HepG2 (cell line): ENCODE measurements around the gene HFM1. TPM values are rescaled to one million over a fixed set of nuclear protein-coding genes. Genes with fewer than 3 reads are reported as not detected.
A peak's percentile ranks its signal among the peaks of the same experiment; 100 is the strongest.

Experiments used
- ATAC-seq: fragments of 200-7000 bp; cut with Tn5 transposase; 3 replicates; pipeline ENCODE4 v1.9.1; 2020; ENCODE audit warnings: mild to moderate bottlenecking, moderate library complexity
- Bru-seq: library from RNA; stranded (reverse); fragments of 400-500 nt; gene quantifications from one replicate; lab custom pipeline; 2021; lab: Mats Ljungman, UMichigan
- BruChase-seq, 2 experiments: library from RNA; stranded (reverse); fragments of 400-500 nt; gene quantifications; one replicate each; lab custom pipeline; 2021; lab: Mats Ljungman, UMichigan
- BruUV-seq: library from RNA; stranded (reverse); fragments of 400-500 nt; replicated peaks from 2 replicates; lab custom pipeline; 2021; lab: Mats Ljungman, UMichigan
- CTCF ChIA-PET: fragments of 300-600 bp; formaldehyde crosslinking; extraction: SDS; loops from one replicate; lab custom pipeline; 2021; ENCODE audit warnings: low total read pairs, inconsistent platforms, low intra/inter-chr PET ratio; lab: Yijun Ruan, JAX
- POLR2A ChIA-PET: fragments of 350-600 bp; sonication (Branson Sonifier 250); formaldehyde crosslinking; loops from one replicate; lab custom pipeline; 2020; ENCODE audit warnings: antibody characterized with exemption, inconsistent platforms; lab: Yijun Ruan, JAX
- DNase-seq: peaks from one replicate; pipeline ENCODE4 v3.0.0-alpha.2; 2015; ENCODE audit warnings: low spot score
- FAIRE-seq: peaks from 3 replicates; lab custom pipeline; 2011; peaks lifted over from hg19 to GRCh38; lab: Jason Lieb, UNC
- H2AFZ ChIP-seq: one replicate; pipeline ENCODE4 v1.6.1; 2011; ENCODE audit warnings: low read length, inconsistent platforms
- H3K27ac ChIP-seq: fragments of 300-600 bp; 3 replicates; pipeline ENCODE4 v1.8.0; 2011; ENCODE audit warnings: mixed run types, mild to moderate bottlenecking, mixed read lengths, low read length, inconsistent platforms; ENCODE audit not compliant: insufficient read depth; ENCODE audit errors: extremely low read length
- H3K27me3 ChIP-seq, 2 experiments: fragments of 200-600 bp in 1 of 2; 2 replicates in 1 of 2; 3 replicates in 1 of 2; pipeline versions ENCODE4 v1.6.0 to v1.8.0; 2011; ENCODE audit warnings: low read length in 2 of 2, mild to moderate bottlenecking in 2 of 2, moderate library complexity in 2 of 2, inconsistent platforms in 1 of 2; ENCODE audit not compliant: insufficient read depth in 2 of 2, control insufficient read depth in 1 of 2
- H3K36me3 ChIP-seq, 2 experiments: fragments of 200-600 bp in 1 of 2; replicated peaks in 1 of 2; 2 replicates in 1 of 2; 3 replicates in 1 of 2; pipeline versions ENCODE4 v1.5.1 to v1.8.0; 2011; ENCODE audit warnings: low read length in 2 of 2, inconsistent platforms in 1 of 2; ENCODE audit not compliant: insufficient read depth in 2 of 2, control insufficient read depth in 1 of 2
- H3K4me1 ChIP-seq: 2 replicates; pipeline ENCODE4 v1.5.1; 2012; ENCODE audit warnings: low read length, inconsistent platforms; ENCODE audit not compliant: insufficient read depth
- H3K4me2 ChIP-seq: 2 replicates; pipeline ENCODE4 v1.6.0; 2011; ENCODE audit warnings: low read depth, low read length, inconsistent platforms
- H3K4me3 ChIP-seq, 3 experiments: fragments of 200-600 bp in 1 of 3; sonication (generic), shearing (Covaris generic) in 1 of 3; replicated peaks in 1 of 3; 2 replicates each; pipeline ENCODE4 v1.5.1; 2011 to 2016; ENCODE audit warnings: low read length in 3 of 3, inconsistent platforms in 2 of 3, low read depth in 2 of 3, mild to moderate bottlenecking in 2 of 3, control low read depth in 1 of 3, mixed read lengths in 1 of 3; ENCODE audit not compliant: insufficient read depth in 1 of 3
- H3K79me2 ChIP-seq: one replicate; pipeline ENCODE4 v1.6.1; 2011; ENCODE audit warnings: low read length, inconsistent platforms; ENCODE audit not compliant: insufficient read depth
- H3K9ac ChIP-seq: 2 replicates; pipeline ENCODE4 v1.6.0; 2011; ENCODE audit warnings: mild to moderate bottlenecking, low read depth, low read length, inconsistent platforms; ENCODE audit not compliant: insufficient read depth
- H3K9me3 ChIP-seq: 2 replicates; pipeline ENCODE4 v1.5.1; 2012; ENCODE audit warnings: mild to moderate bottlenecking, low read length
- H4K20me1 ChIP-seq: 2 replicates; pipeline ENCODE4 v1.6.0; 2011; ENCODE audit warnings: inconsistent platforms, mild to moderate bottlenecking, low read length, moderate library complexity; ENCODE audit not compliant: insufficient read depth
- ETV5 ChIP-seq: IDR thresholded peaks from 2 replicates; pipeline ENCODE4 v1.6.1; 2018; ENCODE audit warnings: missing biosample characterization, missing genetic modification reagents, inconsistent platforms, borderline replicate concordance
- GABPB1 ChIP-seq: IDR thresholded peaks from 2 replicates; pipeline ENCODE4 v1.6.1; 2016; ENCODE audit warnings: mild to moderate bottlenecking, missing genetic modification reagents, moderate library complexity, missing compliant biosample characterization
- MXD3 ChIP-seq: IDR thresholded peaks from 2 replicates; pipeline ENCODE4 v1.6.1; 2016; ENCODE audit warnings: mild to moderate bottlenecking, missing biosample characterization, missing genetic modification reagents
- NONO ChIP-seq, 2 experiments: fragments of 450-650 bp in 1 of 2; sonication (generic) in 1 of 2; formaldehyde crosslinking in 1 of 2; IDR thresholded peaks in 1 of 2; conservative IDR thresholded peaks in 1 of 2; 2 replicates each; pipeline versions ENCODE4 v1.6.1 to v1.8.0; 2017 to 2022; ENCODE audit warnings: mild to moderate bottlenecking in 1 of 2, missing genetic modification reagents in 1 of 2, moderate library complexity in 1 of 2
- POGK ChIP-seq: sonication (generic); formaldehyde crosslinking; conservative IDR thresholded peaks from 2 replicates; pipeline ENCODE4 v1.8.0; 2022; ENCODE audit warnings: mild to moderate bottlenecking, moderate library complexity, missing genetic modification reagents
- SALL1 ChIP-seq: sonication (generic); formaldehyde crosslinking; IDR thresholded peaks from 2 replicates; pipeline ENCODE4 v1.8.0; 2022; ENCODE audit warnings: mild to moderate bottlenecking, missing genetic modification reagents
- SP1 ChIP-seq, 2 experiments: fragments of 450-650 bp in 1 of 2; sonication (generic) in 1 of 2; formaldehyde crosslinking in 1 of 2; IDR thresholded peaks; 2 replicates each; pipeline versions ENCODE4 v1.4.0 to v1.6.1; 2016 to 2020; ENCODE audit warnings: missing genetic modification reagents in 1 of 2
- THAP9 ChIP-seq: sonication (generic); formaldehyde crosslinking; IDR thresholded peaks from 2 replicates; pipeline ENCODE4; 2020; ENCODE audit warnings: missing genetic modification reagents, mild to moderate bottlenecking, borderline replicate concordance
- ZBTB38 ChIP-seq: sonication (generic); formaldehyde crosslinking; IDR thresholded peaks from 2 replicates; pipeline ENCODE4 v1.5.1; 2020; ENCODE audit warnings: mild to moderate bottlenecking, missing genetic modification reagents
- ZNF441 ChIP-seq: sonication (generic); formaldehyde crosslinking; IDR thresholded peaks from 2 replicates; pipeline ENCODE4 v1.7.0; 2021; ENCODE audit warnings: missing genetic modification reagents, borderline replicate concordance
- WGBS: methylation state at CpG from one replicate; pipeline ENCODE4 v1.1.6; 2017; ENCODE audit warnings: low lambda C conversion rate; 5-methylcytosine and 5-hydroxymethylcytosine counted together
- in situ Hi-C: cut with HindIII; loops from 2 replicates; pipeline ENCODE4 v1.10.0; 2017; ENCODE audit warnings: low pct_unique_long_range_greater_than_20kb; ENCODE audit not compliant: extremely low pct_ligation_motif_present
- intact Hi-C: fragments of 100-400 bp; cut with micrococcal nuclease; formaldehyde crosslinking; loops from one replicate; pipeline ENCODE4 v1.10.0; 2022; ENCODE audit not compliant: unreplicated experiment
- long read RNA-seq, 2 experiments: library from RNA in 1 of 2; library from polyadenylated mRNA in 1 of 2; stranded (forward) in 1 of 2; unstranded in 1 of 2; transcript quantifications; one replicate each; pipeline ENCODE4 v2.0.0, GENCODE V29; 2019 to 2022
- polyA minus RNA-seq, 3 experiments: library from RNA; depleted of rRNA, polyadenylated mRNA; stranded (reverse); fragments of >200 nt; gene quantifications; 2 replicates each; pipeline ENCODE4 v1.2.3, GENCODE V29; 2011; ENCODE audit warnings: low replicate concordance in 1 of 3
- polyA plus RNA-seq, 8 experiments: library from polyadenylated mRNA; depleted of rRNA in 3 of 8; stranded (reverse) in 7 of 8; unstranded in 1 of 8; fragments of >200 nt; fragmentation: Illumina TruSeq in 4 of 8; extraction: Trizol in 4 of 8; gene quantifications; 2 replicates each; pipeline versions ENCODE4 v1.2.1 to v1.2.3, GENCODE V29; 2011 to 2016; ENCODE audit warnings: low read depth in 4 of 8, missing spikeins in 1 of 8, mixed read lengths in 1 of 8; ENCODE audit not compliant: insufficient read depth in 1 of 8
- total RNA-seq, 5 experiments: library from RNA; depleted of rRNA; stranded (reverse); fragments of >200 nt; fragmentation: Illumina TruSeq; extraction: Trizol; gene quantifications; 2 replicates each; pipeline ENCODE4 v1.2.3, GENCODE V29; 2016; ENCODE audit warnings: low read depth in 1 of 5

HFM1 gene
- total RNA-seq (2016; rRNA removed; fragmentation: Illumina TruSeq; extraction: Trizol) (0.29 and 1.4 TPM in 2 replicates), polyA plus RNA-seq (2011; rRNA removed) (0.18 and 0.29 TPM in 2 replicates), polyA minus RNA-seq (2011; rRNA and poly(A)+ RNA removed; ENCODE audit: low replicate concordance) (not detected in 2 replicates), Bru-seq, nascent RNA (percentile 36 among the genes with signal in this experiment), BruChase-seq, experiment 1, labeled RNA remaining after a 6-hour chase (percentile 31 among the genes with signal in this experiment), BruChase-seq, experiment 2, labeled RNA remaining after a 2-hour chase (percentile 43 among the genes with signal in this experiment)
- total RNA-seq (2016; cell fraction: cytosol; rRNA removed; fragmentation: Illumina TruSeq; extraction: Trizol; ENCODE audit: low read depth) = 1.2 and 1.4 TPM in 2 replicates
- total RNA-seq (2016; cell fraction: insoluble cytoplasmic fraction; rRNA removed; fragmentation: Illumina TruSeq; extraction: Trizol) = 0.46 and 0.91 TPM in 2 replicates
- total RNA-seq (2016; cell fraction: membrane; rRNA removed; fragmentation: Illumina TruSeq; extraction: Trizol) = 1.2 and 1.3 TPM in 2 replicates
- 3.2 and 4.6 TPM in 2 replicates for total RNA-seq (2016; cell fraction: nucleus; rRNA removed; fragmentation: Illumina TruSeq; extraction: Trizol)
- polyA plus RNA-seq (2011; cell fraction: cytosol; rRNA removed) = 0.08 TPM in 1 of 2 replicates, not detected in the other
- 0.40 and 1.2 TPM in 2 replicates for polyA plus RNA-seq (2011; cell fraction: nucleus; rRNA removed)
- 0.36 and 0.50 TPM in 2 replicates for polyA plus RNA-seq (2012)
- 0.03 TPM in 1 of 2 replicates, not detected in the other for polyA plus RNA-seq (2016; cell fraction: cytosol; fragmentation: Illumina TruSeq; extraction: Trizol; ENCODE audit: low read depth)
- polyA plus RNA-seq (2016; cell fraction: insoluble cytoplasmic fraction; fragmentation: Illumina TruSeq; extraction: Trizol; ENCODE audit: low read depth) = 0.48 and 0.70 TPM in 2 replicates
- polyA plus RNA-seq (2016; cell fraction: membrane; fragmentation: Illumina TruSeq; extraction: Trizol; ENCODE audit: low read depth) = 0.06 and 0.11 TPM in 2 replicates
- 3.7 and 4.0 TPM in 2 replicates for polyA plus RNA-seq (2016; cell fraction: nucleus; fragmentation: Illumina TruSeq; extraction: Trizol; ENCODE audit: insufficient read depth, low read depth)
- not detected in 2 replicates for polyA minus RNA-seq (2011; cell fraction: cytosol; rRNA and poly(A)+ RNA removed)
- 2.6 and 2.7 TPM in 2 replicates for polyA minus RNA-seq (2011; cell fraction: nucleus; rRNA and poly(A)+ RNA removed)
- long read RNA-seq, experiment 1 = 0 reads
- long read RNA-seq, experiment 2 = 0 reads

GRCh38 chr1:91404151-91405012 lies at the start of gene HFM1:
HFM1 (minus strand) TSS chr1:91404837; CDS start chr1:91401082, 3,755 bp downstream.
- peak within 1 kb of the TSS; percentile 83 for H3K4me2 ChIP-seq
- no peaks in the 10 kb centered on the region for H3K36me3 ChIP-seq
- POLR2A ChIA-PET = interaction anchor here (1.2 to 1.3 kb wide), 2 partner anchors 20 to 96 kb away, joined by 3 to 4 read pairs; partner anchors contain the start of gene CDC7
- DNase-seq (peak; percentile 59), ATAC-seq (peak; percentile 99), FAIRE-seq (no peak)
- in situ Hi-C loops (loop anchor here (5.0 kb wide), 1 partner anchor 122 kb away; no protein-coding TSS in a partner anchor), intact Hi-C loops (loop anchor here (1.0 to 5.0 kb wide), 2 partner anchors 96 to 1668 kb away; partner anchors contain the start of gene CDC7)
- H3K9me3 ChIP-seq = no peaks in the 10 kb centered on the region
- no peaks in the 10 kb centered on the region for H4K20me1 ChIP-seq
- peak within 1 kb of the TSS; percentile 60 to 76 (median 70) for H3K4me3 ChIP-seq
- CTCF ChIA-PET = no interaction called here
- H3K27ac ChIP-seq = no peak within 1 kb of the TSS
- H3K9ac ChIP-seq = peak within 1 kb of the TSS; percentile 54
- TSS peak; percentile 62 for BruUV-seq
- H3K79me2 ChIP-seq = no peaks in the 10 kb centered on the region
- peak within 1 kb of the TSS; percentile 42 for H2AFZ ChIP-seq
- 9% methylated on average over 17 of the region's 69 CpGs for WGBS
- peaks cover 0 to 10% of the 10 kb centered on the region in 2 experiments; a peak in 1 of 5 replicates for H3K27me3 ChIP-seq
- no peaks in the 10 kb centered on the region for H3K4me1 ChIP-seq
- TF ChIP-seq ZNF441 (peak; percentile 56; the same call in 1 of the 2 replicates), ZBTB38 (CRISPR knock-in tag) (no peak), POGK (peak; percentile 43), SP1 (IDR thresholded peaks at IDR 0.05) (no peak), SP1 (CRISPR knock-in tag; IDR thresholded peaks at IDR 0.05) (peak; percentile 13; the same call in 1 of the 2 replicates), MXD3 (CRISPR knock-in tag) (peak; percentile 56; the same call in 1 of the 2 replicates), NONO (IDR thresholded peaks at IDR 0.05) (no peak), NONO (CRISPR knock-in tag; conservative IDR thresholded peaks at IDR 0.05) (0 out of 2 replicates have a peak, but pooled peaks have one; percentile 15), THAP9 (CRISPR knock-in tag) (peak; percentile 31; the same call in 1 of the 2 replicates), ETV5 (CRISPR knock-in tag) (peak; percentile 27; the same call in 1 of the 2 replicates), SALL1 (CRISPR knock-in tag) (peak; percentile 42; the same call in 1 of the 2 replicates), GABPB1 (CRISPR knock-in tag) (peak; percentile 78)
